ENCODE results near the gene PREX1. TPM values are rescaled to one million over a fixed set of nuclear protein-coding genes. Genes with fewer than 3 reads are reported as not detected.

Gene PREX1
- total RNA-seq, 1 donor from 2014 or later = 248 TPM

DNA sequence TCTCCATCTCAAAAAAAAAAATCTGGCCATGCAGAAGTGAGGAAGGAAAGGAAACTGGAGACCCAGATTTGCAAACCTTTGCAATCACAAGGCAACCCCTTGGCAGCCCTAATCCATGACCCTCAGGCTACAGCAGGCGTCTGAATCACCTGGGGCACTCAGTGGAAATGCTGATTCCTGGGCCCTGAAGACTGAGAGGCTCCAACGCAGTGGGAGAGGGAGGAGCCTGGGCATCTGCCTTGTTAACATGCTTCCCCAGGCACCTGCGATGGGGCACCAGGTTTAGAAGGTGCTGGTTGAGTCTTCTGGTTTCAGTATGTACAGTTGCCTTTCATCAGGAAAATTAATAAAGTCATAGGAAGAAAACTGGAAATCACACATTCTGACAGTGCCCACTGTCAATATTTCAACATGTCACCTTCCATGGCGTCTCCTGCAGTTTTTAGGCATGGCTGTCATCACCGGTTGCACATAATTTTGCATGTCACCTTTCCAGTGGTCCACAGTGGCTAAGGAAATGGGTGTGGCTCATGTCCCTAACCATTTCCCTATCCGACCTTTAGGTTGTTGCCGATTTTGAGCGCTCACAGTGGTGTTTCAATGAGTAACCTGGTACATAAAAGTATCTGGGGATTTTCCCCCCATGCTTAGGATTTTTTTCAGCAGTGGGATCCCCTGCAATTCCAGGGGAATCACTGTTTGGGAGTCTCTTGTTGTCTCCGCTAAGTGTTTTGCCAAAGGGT is 56.9 kb downstream of the PREX1 start:
- DNase-seq (ENCODE audit: low spot score) = no peak
- Mint-ChIP-seq H3K27me3 (ENCODE audit: unreplicated experiment) (peaks cover 49% of the 10 kb centered on the region), H3K36me3 (ENCODE audit: low read depth, unreplicated experiment) (peaks cover 57% of the 10 kb centered on the region), H3K4me1 (ENCODE audit: unreplicated experiment) (peaks cover 87% of the 10 kb centered on the region), H3K4me3 (ENCODE audit: unreplicated experiment) (peak overlapping the region; percentile 63), H3K9me3 (ENCODE audit: unreplicated experiment) (no peaks in the 10 kb centered on the region), H3K27ac (ENCODE audit: unreplicated experiment) (peak overlapping the region; percentile 42)
- TF ChIP-seq, protein P1, sequence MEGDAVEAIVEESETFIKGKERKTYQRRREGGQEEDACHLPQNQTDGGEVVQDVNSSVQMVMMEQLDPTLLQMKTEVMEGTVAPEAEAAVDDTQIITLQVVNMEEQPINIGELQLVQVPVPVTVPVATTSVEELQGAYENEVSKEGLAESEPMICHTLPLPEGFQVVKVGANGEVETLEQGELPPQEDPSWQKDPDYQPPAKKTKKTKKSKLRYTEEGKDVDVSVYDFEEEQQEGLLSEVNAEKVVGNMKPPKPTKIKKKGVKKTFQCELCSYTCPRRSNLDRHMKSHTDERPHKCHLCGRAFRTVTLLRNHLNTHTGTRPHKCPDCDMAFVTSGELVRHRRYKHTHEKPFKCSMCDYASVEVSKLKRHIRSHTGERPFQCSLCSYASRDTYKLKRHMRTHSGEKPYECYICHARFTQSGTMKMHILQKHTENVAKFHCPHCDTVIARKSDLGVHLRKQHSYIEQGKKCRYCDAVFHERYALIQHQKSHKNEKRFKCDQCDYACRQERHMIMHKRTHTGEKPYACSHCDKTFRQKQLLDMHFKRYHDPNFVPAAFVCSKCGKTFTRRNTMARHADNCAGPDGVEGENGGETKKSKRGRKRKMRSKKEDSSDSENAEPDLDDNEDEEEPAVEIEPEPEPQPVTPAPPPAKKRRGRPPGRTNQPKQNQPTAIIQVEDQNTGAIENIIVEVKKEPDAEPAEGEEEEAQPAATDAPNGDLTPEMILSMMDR (IDR thresholded peaks at IDR 0.05; ENCODE audit: unreplicated experiment) = no peak

DNA sequence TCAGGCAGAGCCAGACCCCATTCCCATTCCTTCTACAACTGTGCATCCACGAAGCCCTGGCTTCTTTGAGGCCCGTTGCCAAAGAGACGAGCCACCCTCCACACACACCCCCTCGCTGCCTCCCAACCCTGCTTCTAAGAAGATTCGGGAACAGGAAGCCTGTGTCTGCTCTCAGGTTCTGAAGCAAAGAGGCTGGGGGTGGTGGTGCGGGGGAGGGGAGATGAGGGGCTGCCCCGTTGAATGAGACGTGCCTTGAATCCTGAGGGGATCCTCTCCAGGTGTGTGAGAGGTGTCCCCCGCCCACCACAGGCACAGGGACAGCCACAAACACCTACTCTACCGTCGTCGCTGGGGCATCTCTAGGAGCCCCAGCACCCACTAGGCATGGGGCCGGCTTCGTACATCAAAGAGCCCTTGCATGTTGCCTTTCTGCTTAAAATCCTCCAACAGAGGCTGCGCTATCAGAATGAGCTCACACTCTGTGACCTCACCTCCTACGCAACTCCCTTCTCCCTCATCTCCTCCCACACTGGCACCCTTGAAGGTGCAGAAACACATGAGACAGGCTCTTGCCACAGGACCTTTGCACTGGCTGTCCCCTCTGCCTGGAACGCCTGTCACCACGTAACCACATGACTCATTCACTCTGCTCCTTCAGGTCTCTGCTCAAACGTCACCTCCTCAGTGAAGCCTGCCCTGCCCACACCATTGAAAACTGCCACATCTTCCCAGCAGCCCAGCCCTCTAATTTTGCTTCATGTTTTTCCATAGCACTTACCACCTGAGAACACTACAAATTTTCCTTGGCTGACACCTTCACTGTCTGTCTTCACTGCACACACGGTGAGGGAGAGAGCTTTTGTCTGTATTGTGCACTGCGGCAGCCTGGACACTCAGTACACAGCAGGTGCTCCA is 58.5 kb downstream of the PREX1 start:
- Mint-ChIP-seq H3K4me1 (ENCODE audit: unreplicated experiment) (peaks cover 86% of the 10 kb centered on the region), H3K36me3 (ENCODE audit: low read depth, unreplicated experiment) (peaks cover 59% of the 10 kb centered on the region), H3K27me3 (ENCODE audit: unreplicated experiment) (peaks cover 51% of the 10 kb centered on the region), H3K27ac (ENCODE audit: unreplicated experiment) (peak overlapping the region; percentile 84), H3K9me3 (ENCODE audit: unreplicated experiment) (no peaks in the 10 kb centered on the region), H3K4me3 (ENCODE audit: unreplicated experiment) (peak overlapping the region; percentile 79)
- TF ChIP-seq, protein P1 (IDR thresholded peaks at IDR 0.05; ENCODE audit: unreplicated experiment) = no peak
- no peak for DNase-seq (ENCODE audit: low spot score)

DNA sequence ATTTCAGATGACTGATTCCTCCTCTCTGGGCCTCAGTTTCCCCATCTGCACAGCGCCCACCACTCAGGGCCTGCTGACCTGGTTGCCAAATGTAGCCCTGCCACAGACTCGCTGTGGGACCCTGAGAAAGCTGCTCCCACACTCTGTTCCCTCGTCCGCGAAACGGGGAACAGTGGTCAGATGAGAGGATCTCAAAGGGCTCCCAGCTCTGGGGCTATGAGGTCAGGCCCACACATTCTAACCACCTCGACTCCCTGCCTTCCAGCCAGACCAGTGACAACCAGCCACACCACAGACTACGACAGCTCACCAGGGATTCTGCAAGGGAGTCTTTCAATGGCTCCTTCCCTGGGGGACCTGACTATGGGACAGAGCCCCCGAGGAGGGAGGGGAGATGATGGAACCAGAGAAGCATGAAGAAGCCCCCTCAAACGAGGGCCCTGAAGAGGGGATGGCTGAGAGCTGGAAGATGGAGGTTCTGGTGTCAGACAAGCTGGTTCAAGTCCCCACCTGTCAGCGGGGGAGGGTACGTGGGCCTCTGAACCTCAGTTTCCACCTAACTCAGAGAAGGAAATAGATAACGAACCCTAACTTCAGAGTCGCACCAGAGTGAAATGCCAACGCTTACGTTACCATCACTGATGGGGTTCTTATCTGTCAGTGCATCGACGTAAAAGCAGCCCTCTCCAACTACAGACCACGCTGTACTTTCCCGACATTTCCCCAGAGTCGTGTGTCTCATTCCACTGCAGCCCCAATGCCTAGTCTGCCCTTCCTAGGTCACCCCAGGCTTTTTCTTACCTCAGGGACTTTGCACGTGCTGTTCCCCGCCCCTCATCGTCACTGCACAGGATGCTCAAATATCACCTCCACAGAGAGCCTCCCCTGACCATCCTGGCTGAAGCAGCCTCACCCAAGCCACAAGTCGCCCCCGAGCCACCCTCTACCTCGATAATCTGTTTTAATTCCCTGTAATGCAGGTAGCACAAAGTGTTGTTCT is 60.5 kb downstream of the PREX1 start:
- Mint-ChIP-seq H3K27ac (ENCODE audit: unreplicated experiment) (peak overlapping the region; percentile 61), H3K36me3 (ENCODE audit: low read depth, unreplicated experiment) (peaks cover 51% of the 10 kb centered on the region), H3K27me3 (ENCODE audit: unreplicated experiment) (peaks cover 41% of the 10 kb centered on the region), H3K4me3 (ENCODE audit: unreplicated experiment) (peak overlapping the region; percentile 77), H3K9me3 (ENCODE audit: unreplicated experiment) (no peaks in the 10 kb centered on the region), H3K4me1 (ENCODE audit: unreplicated experiment) (peaks cover 86% of the 10 kb centered on the region)
- TF ChIP-seq, protein P1 (IDR thresholded peaks at IDR 0.05; ENCODE audit: unreplicated experiment) = no peak
- DNase-seq (ENCODE audit: low spot score) = no peak

DNA sequence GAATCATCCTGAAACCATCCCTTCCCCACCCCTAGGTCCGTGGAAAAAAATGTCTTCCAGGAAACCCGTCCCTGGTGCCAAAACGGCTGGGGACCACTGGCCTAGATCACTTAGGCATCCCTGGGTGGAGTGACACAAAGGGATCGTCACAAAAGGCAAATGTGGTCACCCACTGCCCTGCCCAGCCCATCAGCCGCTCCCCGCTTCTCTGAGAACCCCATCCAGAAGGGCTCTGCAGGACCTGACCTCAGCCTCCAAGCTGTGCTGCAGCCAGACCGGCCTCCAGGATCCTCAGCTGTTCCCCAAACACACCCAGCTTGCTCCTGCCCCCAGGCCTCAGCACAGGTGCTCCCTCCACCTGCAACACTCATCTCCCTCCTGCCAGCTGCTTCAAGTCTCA is 61.6 kb downstream of the PREX1 start:
- peaks cover 56% of the 10 kb centered on the region for H3K36me3 Mint-ChIP-seq (ENCODE audit: low read depth, unreplicated experiment)
- peaks cover 45% of the 10 kb centered on the region for H3K27me3 Mint-ChIP-seq (ENCODE audit: unreplicated experiment)
- H3K9me3 Mint-ChIP-seq (ENCODE audit: unreplicated experiment) = no peaks in the 10 kb centered on the region
- H3K4me1 Mint-ChIP-seq (ENCODE audit: unreplicated experiment) = peaks cover 89% of the 10 kb centered on the region
- H3K27ac Mint-ChIP-seq (ENCODE audit: unreplicated experiment) = peak overlapping the region; percentile 52
- DNase-seq (ENCODE audit: low spot score) = no peak
- H3K4me3 Mint-ChIP-seq (ENCODE audit: unreplicated experiment) = peak overlapping the region; percentile 31
- TF ChIP-seq, protein P1 (IDR thresholded peaks at IDR 0.05; ENCODE audit: unreplicated experiment) = no peak
